HG03442 (cell line): ENCODE results near the gene ATP13A3.

Experiments used
- ATAC-seq: cut with Tn5 transposase; IDR thresholded peaks from one replicate; pipeline ENCODE4 v1.9.1; 2021; ENCODE audit warnings: mild to moderate bottlenecking, moderate library complexity; ENCODE audit not compliant: unreplicated experiment

The ATP13A3 gene

GRCh38 chr3:194375473-194376240 is 111.1 kb downstream of the ATP13A3 start:
- no peak for ATAC-seq

GRCh38 chr3:194374935-194375334 is 111.9 kb downstream of the ATP13A3 start:
- ATAC-seq = no peak

GRCh38 chr3:194373899-194374298 is 112.9 kb downstream of the ATP13A3 start:
- ATAC-seq = no peak

- no peak for ATAC-seq
Measured at GRCh38 chr3:194373028-194373427, 113.8 kb downstream of the ATP13A3 start.

- ATAC-seq = no peak
Measured at GRCh38 chr3:194370753-194371152, 116.0 kb downstream of the ATP13A3 start.

- no peak for ATAC-seq
Measured at GRCh38 chr3:194369522-194370279, 117.1 kb downstream of the ATP13A3 start, which contains the start of gene LRRC15. Gene LRRC15 (minus strand): TSS chr3:194369743. CDS start chr3:194361043, 8,700 bp downstream.

- ATAC-seq = no peak
Measured at GRCh38 chr3:194368918-194369317, 117.9 kb downstream of the ATP13A3 start.

- ATAC-seq = no peak
Measured at GRCh38 chr3:194367992-194368841, 118.6 kb downstream of the ATP13A3 start.

GRCh38 chr3:194365978-194366490 is 120.8 kb downstream of the ATP13A3 start:
- no peak for ATAC-seq

GRCh38 chr3:194365526-194365925 is 121.3 kb downstream of the ATP13A3 start:
- ATAC-seq = no peak

GRCh38 chr3:194364652-194365434 is 122.0 kb downstream of the ATP13A3 start:
- no peak for ATAC-seq

GRCh38 chr3:194364314-194364651 is 122.5 kb downstream of the ATP13A3 start:
- ATAC-seq = no peak

- no peak for ATAC-seq
Measured at GRCh38 chr3:194360568-194360967, 126.2 kb downstream of the ATP13A3 start.

GRCh38 chr3:194357681-194358080 is 129.1 kb downstream of the ATP13A3 start:
- ATAC-seq = no peak

GRCh38 chr3:194355379-194355778 is 131.4 kb downstream of the ATP13A3 start:
- no peak for ATAC-seq

GRCh38 chr3:194354315-194354714 is 132.5 kb downstream of the ATP13A3 start:
- ATAC-seq = no peak
